Spleen (tissue), 11 donors: ENCODE results near the gene LGALS7. TPM values are rescaled to one million over a fixed set of nuclear protein-coding genes. Genes with fewer than 3 reads are reported as not detected.
A peak's percentile ranks its signal among the peaks of the same experiment; 100 is the strongest.
"Not testable (repeated sequence)": the region's sequence is repeated elsewhere in the genome, so short reads cannot be mapped to it uniquely, and the experiment has no call there.

Experiments used
- DNase-seq: peaks from one replicate; pipeline ENCODE4 v3.0.0-alpha.2; 2020
- H3K27ac ChIP-seq, 8 donors: fragments of 200-600 bp; sonication (generic) in 7 of 8; 1 replicate in 4 of 8; 2 replicates in 4 of 8; pipeline versions ENCODE4 v1.5.0 to v1.8.0; 2016 to 2021; ENCODE audit warnings: inconsistent platforms in 4 of 8, mild to moderate bottlenecking in 4 of 8, moderate library complexity in 1 of 8
- H3K27me3 ChIP-seq, 7 donors: fragments of 200-600 bp; sonication (generic) in 6 of 7; replicated peaks in 1 of 7; 1 replicate in 4 of 7; 2 replicates in 3 of 7; pipeline versions ENCODE4 v1.5.0 to v1.8.0; 2016 to 2021; ENCODE audit warnings: inconsistent platforms in 3 of 7, mild to moderate bottlenecking in 1 of 7
- H3K36me3 ChIP-seq, 6 donors: fragments of 200-600 bp; sonication (generic) in 5 of 6; 1 replicate in 4 of 6; 2 replicates in 2 of 6; pipeline versions ENCODE4 v1.5.0 to v1.8.0; 2016 to 2021; ENCODE audit warnings: inconsistent platforms in 2 of 6
- H3K4me1 ChIP-seq, 6 donors: fragments of 200-600 bp; sonication (generic) in 5 of 6; 1 replicate in 3 of 6; 2 replicates in 3 of 6; pipeline versions ENCODE4 v1.5.0 to v1.8.0; 2016 to 2021; ENCODE audit warnings: inconsistent platforms in 3 of 6
- H3K4me3 ChIP-seq, 8 donors: fragments of 200-600 bp; sonication (generic) in 7 of 8; 1 replicate in 4 of 8; 2 replicates in 4 of 8; pipeline versions ENCODE4 v1.5.0 to v1.8.0; 2016 to 2021; ENCODE audit warnings: inconsistent platforms in 4 of 8, mild to moderate bottlenecking in 4 of 8, moderate library complexity in 2 of 8
- H3K9me3 ChIP-seq, 8 donors: fragments of 200-600 bp; sonication (generic) in 7 of 8; 1 replicate in 4 of 8; 2 replicates in 4 of 8; pipeline versions ENCODE4 v1.5.0 to v1.8.0; 2016 to 2021; ENCODE audit warnings: inconsistent platforms in 4 of 8
- CTCF ChIP-seq, 11 experiments: fragments of 200-600 bp in 7 of 11; fragments of 450-650 bp in 4 of 11; sonication (generic) in 4 of 11; IDR thresholded peaks in 8 of 11; conservative IDR thresholded peaks in 3 of 11; 1 replicate in 7 of 11; 2 replicates in 4 of 11; pipeline versions ENCODE4 v1.4.0 to v1.8.0; 2016 to 2021; ENCODE audit warnings: antibody characterized with exemption in 11 of 11, inconsistent platforms in 4 of 11, mild to moderate bottlenecking in 1 of 11
- POLR2A ChIP-seq, 3 donors: fragments of 450-650 bp; IDR thresholded peaks; one replicate each; pipeline ENCODE4 v1.5.1; 2017; ENCODE audit warnings: antibody characterized with exemption in 3 of 3, mild to moderate bottlenecking in 1 of 3
- POLR2AphosphoS5 ChIP-seq, 3 donors: sonication (generic); formaldehyde crosslinking; IDR thresholded peaks; one replicate each; pipeline ENCODE4 v1.5.1; 2017; ENCODE audit warnings: antibody characterized with exemption in 3 of 3
- WGBS, 5 donors: extraction: QIAGEN DNeasy Blood & Tissue Kit in 3 of 5; methylation state at CpG; one replicate each; pipeline versions ENCODE4 v1.1.5 to v1.1.7; 2013 to 2018; 5-methylcytosine and 5-hydroxymethylcytosine counted together
- intact Hi-C: fragments of 100-400 bp; cut with DNase I; formaldehyde crosslinking; loops from one replicate; pipeline ENCODE4 v1.15.0; 2023; ENCODE audit warnings: low total_unique reads
- polyA plus RNA-seq, 3 donors: library from polyadenylated mRNA; stranded (reverse); fragments of 200-250 nt; gene quantifications; one replicate each; pipeline ENCODE4 v1.2.1, GENCODE V29; 2013
- total RNA-seq, 7 donors: library from RNA; depleted of rRNA in 3 of 7; stranded (reverse); fragments of >200 nt in 3 of 7; fragmentation: NEBNext Ultra II Directional in 4 of 7; extraction: Animal tissue kit (Norgen Biotek cat#: 25700) in 4 of 7; gene quantifications; one replicate each; pipeline versions ENCODE4 v1.1.0 to v1.2.1, GENCODE V29; 2016 to 2021
- donor health status: healthy with polysubstance abuse.
- donor health status: DM: no; HTN: no; CAD: no; lungs with moderate emphysema.
- donor health status: DM: no; HTN: no; CAD: no.
- donor health status: Bipolar disorder and iron deficiency.
- donor health status: healthy.
- donor health status: DM: no; HTN: no; CAD: no.
- donor health status: DM: yes; HTN: yes; CAD: no.

LGALS7 gene
- total and polyA plus RNA-seq, 10 donors: 0.52 to 7.4 (median 4.7) TPM; not detected in 6

- no peak for DNase-seq
- WGBS, 5 donors: 80 to 82% (median 81%) methylated on average over 15 of the region's 15 CpGs
- TF ChIP-seq POLR2AphosphoS5 (IDR thresholded peaks at IDR 0.05) (peak in 2 of 3 donors; percentile 27 to 62), CTCF (IDR thresholded peaks at IDR 0.05 in 8 of 11, conservative IDR thresholded peaks at IDR 0.05 in 3 of 11) (no peak)
- Histone ChIP-seq H3K4me1 (peaks cover 0 to 5% (median 0%) of the 10 kb centered on the region in 6 donors), H3K4me3 (no peak within 1 kb of the TSS), H3K36me3 (peaks cover 6 to 45% (median 32%) of the 10 kb centered on the region in 6 donors), H3K27ac (peak within 1 kb of the TSS in 1 of 8 donors; percentile 29), H3K27me3 (no peaks in the 10 kb centered on the region), H3K9me3 (no peaks in the 10 kb centered on the region)
- intact Hi-C loops: no loop called here
Observed at GRCh38 chr19:38812841-38813320, 39.6 kb upstream of the LGALS7 start, which contains the start of gene LGALS4. Gene LGALS4, minus strand, starts transcription at chr19:38812945. Its CDS starts 59 bp downstream, at chr19:38812886.

- no peak for DNase-seq
Observed at GRCh38 chr19:38812009-38812840, 38.9 kb upstream of the LGALS7 start.

GRCh38 chr19:38809592-38810252 lies 36.4 kb upstream of the LGALS7 start:
- WGBS, 5 donors: 88 to 97% (median 95%) methylated on average over 8 of the region's 8 CpGs
- no peaks in the 10 kb centered on the region for H3K9me3 ChIP-seq
- peaks cover 0 to 15% (median 10%) of the 10 kb centered on the region in 6 donors for H3K4me1 ChIP-seq
- H3K27me3 ChIP-seq: no peaks in the 10 kb centered on the region
- H3K36me3 ChIP-seq: peaks cover 0 to 13% (median under 1%) of the 10 kb centered on the region in 6 donors
- DNase-seq: no peak
- H3K27ac ChIP-seq: no peak overlapping the region
- TF ChIP-seq POLR2AphosphoS5 (IDR thresholded peaks at IDR 0.05) (no peak), CTCF (IDR thresholded peaks at IDR 0.05 in 8 of 11, conservative IDR thresholded peaks at IDR 0.05 in 3 of 11) (no peak), POLR2A (IDR thresholded peaks at IDR 0.05) (no peak)
- H3K4me3 ChIP-seq: no peak overlapping the region
- intact Hi-C loops: no loop called here

More at GRCh38 chr19:38812009-38812840, 38.9 kb upstream of the LGALS7 start:
- peaks cover 4 to 38% (median 26%) of the 10 kb centered on the region in 6 donors for H3K36me3 ChIP-seq
- no peaks in the 10 kb centered on the region for H3K27me3 ChIP-seq
- no peak overlapping the region for H3K4me3 ChIP-seq
- no peak overlapping the region for H3K27ac ChIP-seq
- intact Hi-C loops: no loop called here
- TF ChIP-seq POLR2AphosphoS5 (IDR thresholded peaks at IDR 0.05) (no peak), POLR2A (IDR thresholded peaks at IDR 0.05) (no peak)
- 85 to 92% (median 88%) methylated on average over 18 of the region's 18 CpGs for WGBS, 5 donors
- no peaks in the 10 kb centered on the region for H3K9me3 ChIP-seq
- peaks cover 0 to 5% (median 0%) of the 10 kb centered on the region in 6 donors for H3K4me1 ChIP-seq

GRCh38 chr19:38808741-38809140 lies 35.4 kb upstream of the LGALS7 start:
- peaks cover 0 to 16% (median 10%) of the 10 kb centered on the region in 6 donors for H3K4me1 ChIP-seq
- H3K36me3 ChIP-seq: peaks cover 0 to 13% (median 0%) of the 10 kb centered on the region in 6 donors
- no peak for DNase-seq
- no peak overlapping the region for H3K4me3 ChIP-seq
- no peak overlapping the region for H3K27ac ChIP-seq
- intact Hi-C loops: no loop called here
- WGBS, 5 donors: 91 to 96% (median 94%) methylated on average over 17 of the region's 17 CpGs
- TF ChIP-seq CTCF (IDR thresholded peaks at IDR 0.05 in 8 of 11, conservative IDR thresholded peaks at IDR 0.05 in 3 of 11) (no peak), POLR2AphosphoS5 (IDR thresholded peaks at IDR 0.05) (no peak), POLR2A (IDR thresholded peaks at IDR 0.05) (no peak)
- no peaks in the 10 kb centered on the region for H3K9me3 ChIP-seq
- H3K27me3 ChIP-seq: no peaks in the 10 kb centered on the region

GRCh38 chr19:38807374-38808098 lies 34.2 kb upstream of the LGALS7 start:
- H3K4me3 ChIP-seq, DNase-seq, H3K27me3 ChIP-seq, H3K9me3 ChIP-seq, intact Hi-C loops: not testable (repeated sequence)
- peak overlapping the region in 1 of 8 donors; percentile 23 for H3K27ac ChIP-seq
- H3K4me1 ChIP-seq: peaks cover 0 to 16% (median 10%) of the 10 kb centered on the region in 6 donors
- H3K36me3 ChIP-seq: peaks cover 0 to 10% (median 0%) of the 10 kb centered on the region in 6 donors
- 61 to 86% (median 82%) methylated on average over 13 to 18 of the region's 18 CpGs for WGBS, 5 donors
